Neural cell (in vitro differentiated cells): ENCODE results near the gene DSTN.

Experiments
- EP300 ChIP-seq: fragments of 450-650 bp; conservative IDR thresholded peaks from 2 replicates; pipeline ENCODE4 v1.6.1; 2014; ENCODE audit warnings: antibody characterized with exemption, mild to moderate bottlenecking, moderate library complexity; ENCODE audit not compliant: poor library complexity, severe bottlenecking
- EZH2 ChIP-seq: fragments of 200-600, 300-800 bp; shearing (Covaris generic), sonication (generic); IDR thresholded peaks from 2 replicates; pipeline ENCODE4 v1.6.1; 2014; ENCODE audit warnings: antibody characterized with exemption, low read length, borderline replicate concordance, mild to moderate bottlenecking; ENCODE audit not compliant: insufficient read depth, poor library complexity, severe bottlenecking
- MXI1 ChIP-seq: fragments of 450-650 bp; conservative IDR thresholded peaks from 2 replicates; pipeline ENCODE4 v1.6.1; 2014; ENCODE audit warnings: antibody characterized with exemption, mild to moderate bottlenecking; ENCODE audit not compliant: poor library complexity, severe bottlenecking
- POLR2AphosphoS5 ChIP-seq: IDR thresholded peaks from 2 replicates; pipeline ENCODE4 v1.6.1; 2012
- RAD21 ChIP-seq: fragments of 450-650 bp; conservative IDR thresholded peaks from 2 replicates; pipeline ENCODE4 v1.6.1; 2014; ENCODE audit warnings: antibody characterized with exemption, mild to moderate bottlenecking, moderate library complexity
- SMC3 ChIP-seq: fragments of 450-650 bp; conservative IDR thresholded peaks from 2 replicates; pipeline ENCODE4 v1.6.1; 2014; ENCODE audit warnings: antibody characterized with exemption, mild to moderate bottlenecking, moderate library complexity; ENCODE audit not compliant: poor library complexity
- TAF1 ChIP-seq: IDR thresholded peaks from 2 replicates; pipeline ENCODE4 v1.6.1; 2012; ENCODE audit warnings: low read depth
- TF ChIP-seq, protein P1 (sequence below): fragments of 450-650 bp; IDR thresholded peaks from 2 replicates; pipeline ENCODE4 v1.5.1; 2014; ENCODE audit warnings: antibody characterized with exemption, mild to moderate bottlenecking, moderate library complexity; ENCODE audit not compliant: poor library complexity, severe bottlenecking
- TF ChIP-seq, protein P2 (sequence below): IDR thresholded peaks from 2 replicates; pipeline ENCODE4 v1.6.1; 2012; ENCODE audit warnings: borderline replicate concordance

GRCh38 chr20:17653835-17654648 lies 84.2 kb downstream of the DSTN start:
- TF ChIP-seq TAF1 = no peak
- TF ChIP-seq, protein P1, sequence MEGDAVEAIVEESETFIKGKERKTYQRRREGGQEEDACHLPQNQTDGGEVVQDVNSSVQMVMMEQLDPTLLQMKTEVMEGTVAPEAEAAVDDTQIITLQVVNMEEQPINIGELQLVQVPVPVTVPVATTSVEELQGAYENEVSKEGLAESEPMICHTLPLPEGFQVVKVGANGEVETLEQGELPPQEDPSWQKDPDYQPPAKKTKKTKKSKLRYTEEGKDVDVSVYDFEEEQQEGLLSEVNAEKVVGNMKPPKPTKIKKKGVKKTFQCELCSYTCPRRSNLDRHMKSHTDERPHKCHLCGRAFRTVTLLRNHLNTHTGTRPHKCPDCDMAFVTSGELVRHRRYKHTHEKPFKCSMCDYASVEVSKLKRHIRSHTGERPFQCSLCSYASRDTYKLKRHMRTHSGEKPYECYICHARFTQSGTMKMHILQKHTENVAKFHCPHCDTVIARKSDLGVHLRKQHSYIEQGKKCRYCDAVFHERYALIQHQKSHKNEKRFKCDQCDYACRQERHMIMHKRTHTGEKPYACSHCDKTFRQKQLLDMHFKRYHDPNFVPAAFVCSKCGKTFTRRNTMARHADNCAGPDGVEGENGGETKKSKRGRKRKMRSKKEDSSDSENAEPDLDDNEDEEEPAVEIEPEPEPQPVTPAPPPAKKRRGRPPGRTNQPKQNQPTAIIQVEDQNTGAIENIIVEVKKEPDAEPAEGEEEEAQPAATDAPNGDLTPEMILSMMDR = no peak
- TF ChIP-seq, protein P2, sequence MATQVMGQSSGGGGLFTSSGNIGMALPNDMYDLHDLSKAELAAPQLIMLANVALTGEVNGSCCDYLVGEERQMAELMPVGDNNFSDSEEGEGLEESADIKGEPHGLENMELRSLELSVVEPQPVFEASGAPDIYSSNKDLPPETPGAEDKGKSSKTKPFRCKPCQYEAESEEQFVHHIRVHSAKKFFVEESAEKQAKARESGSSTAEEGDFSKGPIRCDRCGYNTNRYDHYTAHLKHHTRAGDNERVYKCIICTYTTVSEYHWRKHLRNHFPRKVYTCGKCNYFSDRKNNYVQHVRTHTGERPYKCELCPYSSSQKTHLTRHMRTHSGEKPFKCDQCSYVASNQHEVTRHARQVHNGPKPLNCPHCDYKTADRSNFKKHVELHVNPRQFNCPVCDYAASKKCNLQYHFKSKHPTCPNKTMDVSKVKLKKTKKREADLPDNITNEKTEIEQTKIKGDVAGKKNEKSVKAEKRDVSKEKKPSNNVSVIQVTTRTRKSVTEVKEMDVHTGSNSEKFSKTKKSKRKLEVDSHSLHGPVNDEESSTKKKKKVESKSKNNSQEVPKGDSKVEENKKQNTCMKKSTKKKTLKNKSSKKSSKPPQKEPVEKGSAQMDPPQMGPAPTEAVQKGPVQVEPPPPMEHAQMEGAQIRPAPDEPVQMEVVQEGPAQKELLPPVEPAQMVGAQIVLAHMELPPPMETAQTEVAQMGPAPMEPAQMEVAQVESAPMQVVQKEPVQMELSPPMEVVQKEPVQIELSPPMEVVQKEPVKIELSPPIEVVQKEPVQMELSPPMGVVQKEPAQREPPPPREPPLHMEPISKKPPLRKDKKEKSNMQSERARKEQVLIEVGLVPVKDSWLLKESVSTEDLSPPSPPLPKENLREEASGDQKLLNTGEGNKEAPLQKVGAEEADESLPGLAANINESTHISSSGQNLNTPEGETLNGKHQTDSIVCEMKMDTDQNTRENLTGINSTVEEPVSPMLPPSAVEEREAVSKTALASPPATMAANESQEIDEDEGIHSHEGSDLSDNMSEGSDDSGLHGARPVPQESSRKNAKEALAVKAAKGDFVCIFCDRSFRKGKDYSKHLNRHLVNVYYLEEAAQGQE = no peak
- TF ChIP-seq POLR2AphosphoS5 = no peak
- no peak for TF ChIP-seq RAD21
- TF ChIP-seq EZH2 = no peak
- TF ChIP-seq MXI1 = no peak
- TF ChIP-seq EP300 = no peak
- TF ChIP-seq SMC3 = no peak
